ENCODE measurements around the gene ATG16L1. TPM values are rescaled to one million over a fixed set of nuclear protein-coding genes. Genes with fewer than 3 reads are reported as not detected.

The ATG16L1 gene
- total RNA-seq, 2 experiments from 2014 or later: 31.8 to 44.9 TPM

GRCh38 chr2:233234996-233235395, 16.5 kb upstream of the ATG16L1 start:
- Histone ChIP-seq H3K36me3 (ENCODE audit: insufficient read depth, low read length) (no peaks in the 10 kb centered on the region), H3K4me1 (ENCODE audit: insufficient read depth, low read length, poor library complexity, severe bottlenecking) (peaks cover 10% of the 10 kb centered on the region), H3K9me2 (ENCODE audit: insufficient read depth, low read length) (no peaks in the 10 kb centered on the region), H3K4me3 (ENCODE audit: low read depth, low read length, poor library complexity, severe bottlenecking) (no peak overlapping the region), H4K20me1 (ENCODE audit: insufficient read depth, low read length) (no peaks in the 10 kb centered on the region), H3K4me2 (ENCODE audit: low read length) (no peak overlapping the region), H3K27ac (ENCODE audit: low read depth, low read length, poor library complexity, severe bottlenecking) (no peak overlapping the region), H3K9me3 (ENCODE audit: low read length) (no peaks in the 10 kb centered on the region), H2AFZ (ENCODE audit: low read length) (no peak overlapping the region), H3K79me2 (ENCODE audit: insufficient read depth, low read depth, low read length) (no peaks in the 10 kb centered on the region)
- intact Hi-C loops (cut with micrococcal nuclease; ENCODE audit: unreplicated experiment): no loop called here
- DNase-seq (ENCODE audit: low spot score): no peak
- ChIA-PET POLR2A (interaction anchor here (0.6 to 2.6 kb wide), 8 partner anchors 10 to 416 kb away, joined by 3 to 10 read pairs (median 4); no protein-coding TSS in a partner anchor), CTCF (ENCODE audit: unreplicated experiment) (no interaction called here)
- TF ChIP-seq CTCF (conservative IDR thresholded peaks at IDR 0.05; ENCODE audit: low read length) (no peak), EZH2phosphoT487 (IDR thresholded peaks at IDR 0.05; ENCODE audit: borderline replicate concordance, low read depth, low read length) (no peak)
- no TSS peak for BruUV-seq (replicated peaks)

- Histone ChIP-seq H3K9me2 (ENCODE audit: insufficient read depth, low read length) (no peaks in the 10 kb centered on the region), H3K79me2 (ENCODE audit: insufficient read depth, low read depth, low read length) (no peaks in the 10 kb centered on the region), H4K20me1 (ENCODE audit: insufficient read depth, low read length) (no peaks in the 10 kb centered on the region), H3K27ac (ENCODE audit: low read depth, low read length, poor library complexity, severe bottlenecking) (no peak overlapping the region), H3K9me3 (ENCODE audit: low read length) (no peaks in the 10 kb centered on the region), H2AFZ (ENCODE audit: low read length) (no peak overlapping the region), H3K36me3 (ENCODE audit: insufficient read depth, low read length) (no peaks in the 10 kb centered on the region), H3K4me3 (ENCODE audit: low read depth, low read length, poor library complexity, severe bottlenecking) (no peak overlapping the region), H3K4me2 (ENCODE audit: low read length) (no peak overlapping the region), H3K4me1 (ENCODE audit: insufficient read depth, low read length, poor library complexity, severe bottlenecking) (peaks cover 18% of the 10 kb centered on the region)
- intact Hi-C loops (cut with micrococcal nuclease; ENCODE audit: unreplicated experiment): no loop called here
- TF ChIP-seq CTCF (conservative IDR thresholded peaks at IDR 0.05; ENCODE audit: low read length): no peak
- TF ChIP-seq EZH2phosphoT487 (IDR thresholded peaks at IDR 0.05; ENCODE audit: borderline replicate concordance, low read depth, low read length): no peak
- ChIA-PET POLR2A (interaction anchor here (0.6 to 1.1 kb wide), 3 partner anchors 9 to 176 kb away, joined by 3 to 4 read pairs (median 3); partner anchors contain the start of gene INPP5D), CTCF (ENCODE audit: unreplicated experiment) (no interaction called here)
- no peak for DNase-seq (ENCODE audit: low spot score)
- no TSS peak for BruUV-seq (replicated peaks)
Observed at GRCh38 chr2:233235977-233236376, 15.5 kb upstream of the ATG16L1 start.

- no peaks in the 10 kb centered on the region for H3K9me3 ChIP-seq (ENCODE audit: low read length)
- peaks cover 28% of the 10 kb centered on the region for H3K4me1 ChIP-seq (ENCODE audit: insufficient read depth, low read length, poor library complexity, severe bottlenecking)
- DNase-seq (ENCODE audit: low spot score): no peak
- no peak overlapping the region for H3K4me2 ChIP-seq (ENCODE audit: low read length)
- no peaks in the 10 kb centered on the region for H3K79me2 ChIP-seq (ENCODE audit: insufficient read depth, low read depth, low read length)
- H3K36me3 ChIP-seq (ENCODE audit: insufficient read depth, low read length): no peaks in the 10 kb centered on the region
- H3K27ac ChIP-seq (ENCODE audit: low read depth, low read length, poor library complexity, severe bottlenecking): no peak overlapping the region
- ChIA-PET POLR2A (interaction anchor here (0.9 to 1.1 kb wide), 2 partner anchors 14 to 29 kb away, joined by 3 to 4 read pairs; no protein-coding TSS in a partner anchor), CTCF (ENCODE audit: unreplicated experiment) (interaction anchor here (0.9 kb wide), 1 partner anchor 13 kb away, joined by 3 read pairs; no protein-coding TSS in a partner anchor)
- intact Hi-C loops (cut with micrococcal nuclease; ENCODE audit: unreplicated experiment): no loop called here
- H2AFZ ChIP-seq (ENCODE audit: low read length): no peak overlapping the region
- no peaks in the 10 kb centered on the region for H3K9me2 ChIP-seq (ENCODE audit: insufficient read depth, low read length)
- H4K20me1 ChIP-seq (ENCODE audit: insufficient read depth, low read length): no peaks in the 10 kb centered on the region
- no peak overlapping the region for H3K4me3 ChIP-seq (ENCODE audit: low read depth, low read length, poor library complexity, severe bottlenecking)
- TF ChIP-seq CTCF (conservative IDR thresholded peaks at IDR 0.05; ENCODE audit: low read length) (no peak), EZH2phosphoT487 (IDR thresholded peaks at IDR 0.05; ENCODE audit: borderline replicate concordance, low read depth, low read length) (no peak)
- BruUV-seq (replicated peaks): no TSS peak
Observed at GRCh38 chr2:233236820-233237589, 14.5 kb upstream of the ATG16L1 start.
